ENCODE results near the gene ERLIN1. TPM values are rescaled to one million over a fixed set of nuclear protein-coding genes. Genes with fewer than 3 reads are reported as not detected.

ERLIN1 gene
- polyA plus RNA-seq, 1 donor (not counting 4 experiments of a cell fraction or from before 2014, with no cell fraction given), result 45.6 TPM

GRCh38 chr10:100194711-100195110 is 8.9 kb upstream of the ERLIN1 start:
- no peaks in the 10 kb centered on the region for H3K4me1 ChIP-seq (ENCODE audit: control insufficient read depth, extremely low read depth, insufficient read depth, low read length)
- DNase-seq (ENCODE audit: low read depth, low spot score) (no peak), FAIRE-seq (no peak)
- no peaks in the 10 kb centered on the region for H3K79me2 ChIP-seq (ENCODE audit: control insufficient read depth, insufficient read depth, low read length)
- no peak overlapping the region for H3K4me2 ChIP-seq (ENCODE audit: control insufficient read depth, extremely low read depth, insufficient read depth, low read depth, low read length)
- no peak overlapping the region for H3K4me3 ChIP-seq (ENCODE audit: control insufficient read depth in 2 of 3, extremely low read depth in 1 of 3, insufficient read depth in 2 of 3, low read depth in 1 of 3, low read length in 3 of 3)
- H3K9me3 ChIP-seq (ENCODE audit: control insufficient read depth, low read depth, low read length), result no peaks in the 10 kb centered on the region
- H2AFZ ChIP-seq (ENCODE audit: control insufficient read depth, low read length), result no peak overlapping the region
- H3K9me1 ChIP-seq (ENCODE audit: control insufficient read depth, extremely low read depth, insufficient read depth, low read length), result no peaks in the 10 kb centered on the region
- H3K27ac ChIP-seq (ENCODE audit: control insufficient read depth, insufficient read depth, low read length), result no peak overlapping the region
- H3K9ac ChIP-seq (ENCODE audit: control insufficient read depth, extremely low read depth, insufficient read depth, low read length), result no peak overlapping the region
- H3K27me3 ChIP-seq (ENCODE audit: control insufficient read depth, extremely low read depth, insufficient read depth, low read length), result no peaks in the 10 kb centered on the region
- peaks cover 16 to 21% of the 10 kb centered on the region in 2 experiments for H3K36me3 ChIP-seq (ENCODE audit: control insufficient read depth in 2 of 2, extremely low read depth in 1 of 2, insufficient read depth in 2 of 2, low read length in 2 of 2)
- no peaks in the 10 kb centered on the region for H4K20me1 ChIP-seq (ENCODE audit: control insufficient read depth, extremely low read depth, insufficient read depth, low read length)
- dilution Hi-C loops (cut with MboI; ENCODE audit: extremely low pct_ligation_motif_present, low sequenced_read_pairs), result no loop called here
- TF ChIP-seq EZH2 (IDR thresholded peaks at IDR 0.05; ENCODE audit: low read length), result no peak
- TF ChIP-seq CTCF (optimal IDR thresholded peaks at IDR 0.05 in 1 of 3, IDR thresholded peaks at IDR 0.05 in 1 of 3, conservative IDR thresholded peaks at IDR 0.05 in 1 of 3; ENCODE audit: extremely low read depth in 1 of 3, insufficient read depth in 2 of 3, low read length in 3 of 3), result no peak

GRCh38 chr10:100192350-100192749 is 6.5 kb upstream of the ERLIN1 start:
- H4K20me1 ChIP-seq (ENCODE audit: control insufficient read depth, extremely low read depth, insufficient read depth, low read length), result no peaks in the 10 kb centered on the region
- no peak overlapping the region for H3K4me3 ChIP-seq (ENCODE audit: control insufficient read depth in 2 of 3, extremely low read depth in 1 of 3, insufficient read depth in 2 of 3, low read depth in 1 of 3, low read length in 3 of 3)
- peaks cover 11 to 18% of the 10 kb centered on the region in 2 experiments for H3K36me3 ChIP-seq (ENCODE audit: control insufficient read depth in 2 of 2, extremely low read depth in 1 of 2, insufficient read depth in 2 of 2, low read length in 2 of 2)
- peaks cover 2% of the 10 kb centered on the region for H3K4me1 ChIP-seq (ENCODE audit: control insufficient read depth, extremely low read depth, insufficient read depth, low read length)
- H3K27me3 ChIP-seq (ENCODE audit: control insufficient read depth, extremely low read depth, insufficient read depth, low read length), result no peaks in the 10 kb centered on the region
- dilution Hi-C loops (cut with MboI; ENCODE audit: extremely low pct_ligation_motif_present, low sequenced_read_pairs), result no loop called here
- DNase-seq (ENCODE audit: low read depth, low spot score) (no peak), FAIRE-seq (no peak)
- H3K9ac ChIP-seq (ENCODE audit: control insufficient read depth, extremely low read depth, insufficient read depth, low read length), result no peak overlapping the region
- H3K9me1 ChIP-seq (ENCODE audit: control insufficient read depth, extremely low read depth, insufficient read depth, low read length), result no peaks in the 10 kb centered on the region
- TF ChIP-seq EZH2 (IDR thresholded peaks at IDR 0.05; ENCODE audit: low read length), result no peak
- TF ChIP-seq CTCF (optimal IDR thresholded peaks at IDR 0.05 in 1 of 3, IDR thresholded peaks at IDR 0.05 in 1 of 3, conservative IDR thresholded peaks at IDR 0.05 in 1 of 3; ENCODE audit: extremely low read depth in 1 of 3, insufficient read depth in 2 of 3, low read length in 3 of 3), result no peak
- no peaks in the 10 kb centered on the region for H3K9me3 ChIP-seq (ENCODE audit: control insufficient read depth, low read depth, low read length)
- peaks cover 8% of the 10 kb centered on the region for H3K79me2 ChIP-seq (ENCODE audit: control insufficient read depth, insufficient read depth, low read length)
- no peak overlapping the region for H3K27ac ChIP-seq (ENCODE audit: control insufficient read depth, insufficient read depth, low read length)
- no peak overlapping the region for H2AFZ ChIP-seq (ENCODE audit: control insufficient read depth, low read length)
- no peak overlapping the region for H3K4me2 ChIP-seq (ENCODE audit: control insufficient read depth, extremely low read depth, insufficient read depth, low read depth, low read length)

Measured in keratinocyte (primary cell).